Liver (tissue), 9 donors: ENCODE results near the gene FMN1. TPM values are rescaled to one million over a fixed set of nuclear protein-coding genes. Genes with fewer than 3 reads are reported as not detected.

Source experiments
- DNase-seq: peaks from one replicate; pipeline ENCODE4 v3.0.0-alpha.2; 2017; ENCODE audit warnings: low spot score
- H3K27ac ChIP-seq, 2 donors: one replicate each; pipeline ENCODE4 v1.7.0; 2013; ENCODE audit warnings: inconsistent platforms in 2 of 2, low read length in 2 of 2, control low read depth in 1 of 2, low read depth in 1 of 2, mild to moderate bottlenecking in 1 of 2
- H3K27me3 ChIP-seq, 4 donors: one replicate each; pipeline versions ENCODE4 v1.6.1 to v1.7.0; 2013; ENCODE audit warnings: low read length in 3 of 4, inconsistent platforms in 1 of 4, mild to moderate bottlenecking in 1 of 4, moderate library complexity in 1 of 4; ENCODE audit not compliant: control insufficient read depth in 4 of 4, insufficient read depth in 4 of 4
- H3K36me3 ChIP-seq, 4 donors: one replicate each; pipeline versions ENCODE4 v1.6.1 to v1.7.0; 2013; ENCODE audit warnings: low read length in 3 of 4, mild to moderate bottlenecking in 3 of 4, low read depth in 1 of 4, moderate library complexity in 1 of 4; ENCODE audit not compliant: control insufficient read depth in 4 of 4, insufficient read depth in 3 of 4
- H3K4me1 ChIP-seq, 4 donors: one replicate each; pipeline versions ENCODE4 v1.6.1 to v1.7.0; 2013; ENCODE audit warnings: low read length in 3 of 4, mild to moderate bottlenecking in 3 of 4, moderate library complexity in 1 of 4; ENCODE audit not compliant: control insufficient read depth in 4 of 4, insufficient read depth in 4 of 4
- H3K4me3 ChIP-seq, 3 donors: one replicate each; pipeline versions ENCODE4 v1.6.1 to v1.7.0; 2013; ENCODE audit warnings: low read length in 3 of 3, control low read depth in 1 of 3, low read depth in 1 of 3, mild to moderate bottlenecking in 1 of 3
- H3K9ac ChIP-seq, 2 donors: one replicate each; pipeline ENCODE4 v1.7.0; 2013; ENCODE audit warnings: low read length in 2 of 2, mild to moderate bottlenecking in 2 of 2, moderate library complexity in 2 of 2, control low read depth in 1 of 2, low read depth in 1 of 2
- H3K9me3 ChIP-seq, 4 donors: one replicate each; pipeline versions ENCODE4 v1.6.1 to v1.7.0; 2013; ENCODE audit warnings: low read length in 3 of 4; ENCODE audit not compliant: control insufficient read depth in 4 of 4
- CTCF ChIP-seq: fragments of 150-350 bp; IDR thresholded peaks from 2 replicates; pipeline ENCODE4 v1.5.1; 2017; ENCODE audit warnings: improper control_type of control experiment, low read depth, low read length; ENCODE audit not compliant: missing input control
- FOXA1 ChIP-seq: IDR thresholded peaks from 2 replicates; pipeline ENCODE4 v1.6.1; 2016; ENCODE audit warnings: antibody characterized with exemption
- FOXA2 ChIP-seq: IDR thresholded peaks from 2 replicates; pipeline ENCODE4 v1.6.1; 2016; ENCODE audit warnings: antibody characterized with exemption
- GABPA ChIP-seq, 2 donors: IDR thresholded peaks in 1 of 2; conservative IDR thresholded peaks in 1 of 2; 2 replicates each; pipeline ENCODE4 v1.6.1; 2016; ENCODE audit warnings: antibody characterized with exemption in 2 of 2, mild to moderate bottlenecking in 1 of 2, moderate library complexity in 1 of 2
- HNF4A ChIP-seq, 2 donors: conservative IDR thresholded peaks; 2 replicates each; pipeline ENCODE4 v1.6.1; 2016; ENCODE audit warnings: antibody characterized with exemption in 2 of 2, mild to moderate bottlenecking in 2 of 2
- HNF4G ChIP-seq: IDR thresholded peaks from 2 replicates; pipeline ENCODE4 v1.6.1; 2016; ENCODE audit warnings: antibody characterized with exemption
- SP1 ChIP-seq: IDR thresholded peaks from 2 replicates; pipeline ENCODE4 v1.6.1; 2018; ENCODE audit warnings: antibody characterized with exemption, mild to moderate bottlenecking
- TAF1 ChIP-seq: conservative IDR thresholded peaks from 2 replicates; pipeline ENCODE4 v1.6.1; 2016; ENCODE audit warnings: antibody characterized with exemption, mild to moderate bottlenecking
- YY1 ChIP-seq: IDR thresholded peaks from 2 replicates; pipeline ENCODE4 v1.6.1; 2016; ENCODE audit warnings: antibody characterized with exemption, mild to moderate bottlenecking
- WGBS: extraction: QIAGEN DNeasy Blood & Tissue Kit; methylation state at CpG from one replicate; pipeline ENCODE4 v1.1.7; 2013; 5-methylcytosine and 5-hydroxymethylcytosine counted together
- polyA plus RNA-seq, 2 donors: library from polyadenylated mRNA; stranded (reverse) in 1 of 2; unstranded in 1 of 2; fragments of 200-250 nt in 1 of 2; fragments of >200 nt in 1 of 2; fragmentation: Nextera tagmentation in 1 of 2; extraction: Ambion mirVana in 1 of 2; gene quantifications; one replicate each; pipeline versions ENCODE4 v1.2.1 to v1.2.3, GENCODE V29; 2013 to 2015
- total RNA-seq, 2 donors: library from RNA; depleted of rRNA; stranded (reverse); fragments of >200 nt; gene quantifications; one replicate each; pipeline ENCODE4 v1.2.3, GENCODE V29; 2014
- TF ChIP-seq, protein P1 (sequence below): IDR thresholded peaks from 2 replicates; pipeline ENCODE4 v1.6.1; 2016; ENCODE audit warnings: antibody characterized with exemption
- TF ChIP-seq, protein P2 (sequence below): IDR thresholded peaks from 2 replicates; pipeline ENCODE4 v1.6.1; 2016; ENCODE audit warnings: antibody characterized with exemption
- TF ChIP-seq, protein P3 (sequence below): IDR thresholded peaks from 2 replicates; pipeline ENCODE4 v1.6.1; 2016; ENCODE audit warnings: antibody characterized with exemption, mild to moderate bottlenecking
- donor health status: healthy.
- donor health status: healthy.
- donor health status: healthy.
- donor health status: healthy.
- donor health status: healthy.

Gene FMN1
- total and polyA plus RNA-seq, 4 donors, result 0.21 to 5.4 (median 0.53) TPM

DNA sequence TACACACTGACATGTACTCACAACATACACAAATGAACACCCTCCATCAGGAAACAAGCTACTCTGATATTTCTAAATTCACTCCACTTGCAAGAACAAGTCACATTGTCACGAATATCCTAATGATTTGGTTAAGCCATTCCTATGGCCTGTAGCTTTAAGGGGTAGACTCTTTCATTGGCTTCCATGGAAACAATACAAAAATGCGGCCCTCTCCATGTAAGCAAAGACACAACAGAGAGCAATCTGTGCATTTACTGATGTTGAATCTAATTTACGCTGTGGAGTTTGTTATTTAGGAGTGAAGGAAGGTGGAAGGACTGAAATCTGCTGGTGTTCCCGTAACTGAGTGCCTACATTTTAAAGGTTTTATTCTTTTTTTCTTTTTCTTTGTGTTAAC lies 114.5 kb downstream of the FMN1 start (continued):
- TF ChIP-seq, protein P1, sequence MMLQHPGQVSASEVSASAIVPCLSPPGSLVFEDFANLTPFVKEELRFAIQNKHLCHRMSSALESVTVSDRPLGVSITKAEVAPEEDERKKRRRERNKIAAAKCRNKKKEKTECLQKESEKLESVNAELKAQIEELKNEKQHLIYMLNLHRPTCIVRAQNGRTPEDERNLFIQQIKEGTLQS, result no peak

DNA sequence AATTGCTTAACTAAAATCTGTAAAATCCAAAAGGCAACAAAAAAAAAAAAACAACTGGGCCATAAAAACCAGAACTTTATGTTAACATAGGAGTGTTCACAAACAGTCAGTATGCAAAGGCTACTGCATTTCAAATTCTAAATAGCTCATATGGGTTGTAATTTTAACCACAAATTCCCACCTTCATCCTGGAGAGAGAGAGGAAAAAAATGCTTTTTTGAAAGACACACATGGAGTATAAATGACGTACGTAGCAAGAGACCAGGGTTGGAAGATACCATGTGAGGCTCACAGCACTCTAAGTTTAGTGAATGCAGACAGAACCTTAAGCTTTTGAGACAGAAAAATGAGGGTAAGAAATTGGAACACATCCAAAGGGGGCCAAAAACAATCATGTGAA lies 115.9 kb downstream of the FMN1 start:
- TF ChIP-seq TAF1, result no peak
- TF ChIP-seq FOXA2, result no peak
- TF ChIP-seq, protein P2, sequence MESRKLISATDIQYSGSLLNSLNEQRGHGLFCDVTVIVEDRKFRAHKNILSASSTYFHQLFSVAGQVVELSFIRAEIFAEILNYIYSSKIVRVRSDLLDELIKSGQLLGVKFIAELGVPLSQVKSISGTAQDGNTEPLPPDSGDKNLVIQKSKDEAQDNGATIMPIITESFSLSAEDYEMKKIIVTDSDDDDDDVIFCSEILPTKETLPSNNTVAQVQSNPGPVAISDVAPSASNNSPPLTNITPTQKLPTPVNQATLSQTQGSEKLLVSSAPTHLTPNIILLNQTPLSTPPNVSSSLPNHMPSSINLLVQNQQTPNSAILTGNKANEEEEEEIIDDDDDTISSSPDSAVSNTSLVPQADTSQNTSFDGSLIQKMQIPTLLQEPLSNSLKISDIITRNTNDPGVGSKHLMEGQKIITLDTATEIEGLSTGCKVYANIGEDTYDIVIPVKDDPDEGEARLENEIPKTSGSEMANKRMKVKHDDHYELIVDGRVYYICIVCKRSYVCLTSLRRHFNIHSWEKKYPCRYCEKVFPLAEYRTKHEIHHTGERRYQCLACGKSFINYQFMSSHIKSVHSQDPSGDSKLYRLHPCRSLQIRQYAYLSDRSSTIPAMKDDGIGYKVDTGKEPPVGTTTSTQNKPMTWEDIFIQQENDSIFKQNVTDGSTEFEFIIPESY, result no peak
- no peak overlapping the region for H3K27ac ChIP-seq
- 92% methylated on average over 2 of the region's 2 CpGs for WGBS

GRCh38 chr15:33076937-33077336 lies 117.6 kb downstream of the FMN1 start:
- Histone ChIP-seq H3K27ac (no peak overlapping the region), H3K4me1 (no peaks in the 10 kb centered on the region), H3K9me3 (no peaks in the 10 kb centered on the region), H3K36me3 (no peaks in the 10 kb centered on the region), H3K9ac (no peak overlapping the region), H3K4me3 (no peak overlapping the region), H3K27me3 (peaks cover 0 to 11% (median 0%) of the 10 kb centered on the region in 4 donors)
- WGBS, result 79% methylated on average over 7 of the region's 7 CpGs
- no peak for DNase-seq
- TF ChIP-seq GABPA (IDR thresholded peaks at IDR 0.05 in 1 of 2, conservative IDR thresholded peaks at IDR 0.05 in 1 of 2), result no peak
- TF ChIP-seq HNF4G, result no peak
- no peak for TF ChIP-seq HNF4A (conservative IDR thresholded peaks at IDR 0.05)
- TF ChIP-seq CTCF, result no peak
- no peak for TF ChIP-seq SP1
- TF ChIP-seq YY1, result no peak
- TF ChIP-seq FOXA1, result no peak
- TF ChIP-seq, protein P3, sequence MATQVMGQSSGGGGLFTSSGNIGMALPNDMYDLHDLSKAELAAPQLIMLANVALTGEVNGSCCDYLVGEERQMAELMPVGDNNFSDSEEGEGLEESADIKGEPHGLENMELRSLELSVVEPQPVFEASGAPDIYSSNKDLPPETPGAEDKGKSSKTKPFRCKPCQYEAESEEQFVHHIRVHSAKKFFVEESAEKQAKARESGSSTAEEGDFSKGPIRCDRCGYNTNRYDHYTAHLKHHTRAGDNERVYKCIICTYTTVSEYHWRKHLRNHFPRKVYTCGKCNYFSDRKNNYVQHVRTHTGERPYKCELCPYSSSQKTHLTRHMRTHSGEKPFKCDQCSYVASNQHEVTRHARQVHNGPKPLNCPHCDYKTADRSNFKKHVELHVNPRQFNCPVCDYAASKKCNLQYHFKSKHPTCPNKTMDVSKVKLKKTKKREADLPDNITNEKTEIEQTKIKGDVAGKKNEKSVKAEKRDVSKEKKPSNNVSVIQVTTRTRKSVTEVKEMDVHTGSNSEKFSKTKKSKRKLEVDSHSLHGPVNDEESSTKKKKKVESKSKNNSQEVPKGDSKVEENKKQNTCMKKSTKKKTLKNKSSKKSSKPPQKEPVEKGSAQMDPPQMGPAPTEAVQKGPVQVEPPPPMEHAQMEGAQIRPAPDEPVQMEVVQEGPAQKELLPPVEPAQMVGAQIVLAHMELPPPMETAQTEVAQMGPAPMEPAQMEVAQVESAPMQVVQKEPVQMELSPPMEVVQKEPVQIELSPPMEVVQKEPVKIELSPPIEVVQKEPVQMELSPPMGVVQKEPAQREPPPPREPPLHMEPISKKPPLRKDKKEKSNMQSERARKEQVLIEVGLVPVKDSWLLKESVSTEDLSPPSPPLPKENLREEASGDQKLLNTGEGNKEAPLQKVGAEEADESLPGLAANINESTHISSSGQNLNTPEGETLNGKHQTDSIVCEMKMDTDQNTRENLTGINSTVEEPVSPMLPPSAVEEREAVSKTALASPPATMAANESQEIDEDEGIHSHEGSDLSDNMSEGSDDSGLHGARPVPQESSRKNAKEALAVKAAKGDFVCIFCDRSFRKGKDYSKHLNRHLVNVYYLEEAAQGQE, result no peak

More for the DNA sequence above, 115.9 kb downstream of the FMN1 start:
- Histone ChIP-seq H3K9me3 (no peaks in the 10 kb centered on the region), H3K4me3 (no peak overlapping the region), H3K9ac (no peak overlapping the region), H3K4me1 (no peaks in the 10 kb centered on the region), H3K27me3 (peaks cover 0 to 9% (median 0%) of the 10 kb centered on the region in 4 donors), H3K36me3 (no peaks in the 10 kb centered on the region)
- no peak for DNase-seq
